A549 (cell line): ENCODE measurements around the gene CD84. TPM values are rescaled to one million over a fixed set of nuclear protein-coding genes. Genes with fewer than 3 reads are reported as not detected.

Source experiments
- ATAC-seq, 2 experiments: fragments of 200-7000 bp in 1 of 2; fragments of >200 bp in 1 of 2; cut with Nextera tagmentation in 1 of 2; cut with Tn5 transposase in 1 of 2; 3 replicates each; pipeline versions ENCODE4 v1.8.0 to v1.9.1; 2018 to 2020; ENCODE audit warnings: mild to moderate bottlenecking in 1 of 2, moderate library complexity in 1 of 2
- CTCF ChIA-PET: fragments of 300-600 bp; sonication (Branson Sonifier 250); formaldehyde crosslinking; extraction: SDS; loops from one replicate; lab custom pipeline; 2021; ENCODE audit warnings: antibody characterized with exemption, inconsistent platforms; lab: Yijun Ruan, JAX
- POLR2A ChIA-PET: fragments of 350-600 bp; formaldehyde crosslinking; extraction: SDS; loops from one replicate; lab custom pipeline; 2021; ENCODE audit warnings: antibody characterized with exemption, inconsistent platforms; lab: Yijun Ruan, JAX
- DNase-seq, 2 experiments: peaks; one replicate each; pipeline versions ENCODE4 v3.0.0 to v3.0.0-alpha.2; 2011 to 2016; ENCODE audit warnings: low read depth in 1 of 2, low spot score in 1 of 2
- FAIRE-seq: peaks from 2 replicates; lab custom pipeline; 2011; peaks lifted over from hg19 to GRCh38; lab: Jason Lieb, UNC
- H3K27ac ChIP-seq, 2 experiments: fragments of >200 bp; sonication (Bioruptor Twin); formaldehyde crosslinking; 3 replicates each; pipeline ENCODE4 v1.5.1; 2016 to 2017
- H3K4me1 ChIP-seq: fragments of >200 bp; sonication (Bioruptor Twin); formaldehyde crosslinking; 3 replicates; pipeline ENCODE4 v1.6.1; 2016
- H3K4me2 ChIP-seq: fragments of >200 bp; sonication (Bioruptor Twin); formaldehyde crosslinking; 3 replicates; pipeline ENCODE4 v1.6.1; 2016
- H3K4me3 ChIP-seq: fragments of >200 bp; sonication (Bioruptor Twin); formaldehyde crosslinking; 3 replicates; pipeline ENCODE4 v1.5.1; 2016
- H3K9me3 ChIP-seq: fragments of >200 bp; sonication (Bioruptor Twin); formaldehyde crosslinking; 3 replicates; pipeline ENCODE4 v1.6.1; 2016
- ATOH8 ChIP-seq: fragments of 250-450 bp; sonication (Bioruptor Pico); IDR thresholded peaks from 2 replicates; pipeline ENCODE4 v1.5.0; 2020; ENCODE audit warnings: low read depth, mild to moderate bottlenecking, moderate library complexity
- CBX2 ChIP-seq: fragments of 200-600 bp; sonication (generic); IDR thresholded peaks from 2 replicates; pipeline ENCODE4 v1.6.1; 2016; ENCODE audit warnings: low read depth, mild to moderate bottlenecking, borderline replicate concordance
- E2F6 ChIP-seq: IDR thresholded peaks from 2 replicates; pipeline ENCODE4 v1.6.1; 2012; ENCODE audit warnings: low read depth, borderline replicate concordance
- FOSB ChIP-seq: fragments of 250-450 bp; sonication (Bioruptor Pico); IDR thresholded peaks from 2 replicates; pipeline ENCODE4 v1.5.0; 2020; ENCODE audit warnings: mild to moderate bottlenecking, moderate library complexity
- HEYL ChIP-seq: fragments of 250-450 bp; sonication (Bioruptor Pico); IDR thresholded peaks from 2 replicates; pipeline ENCODE4 v1.8.0; 2021; ENCODE audit warnings: mild to moderate bottlenecking, moderate library complexity
- HMGXB4 ChIP-seq: fragments of 250-450 bp; sonication (Bioruptor Pico); IDR thresholded peaks from 2 replicates; pipeline ENCODE4 v1.5.0; 2021; ENCODE audit warnings: mild to moderate bottlenecking, moderate library complexity, borderline replicate concordance
- HOXB5 ChIP-seq: fragments of 250-450 bp; sonication (Bioruptor Pico); IDR thresholded peaks from 2 replicates; pipeline ENCODE4 v1.5.0; 2020; ENCODE audit warnings: mild to moderate bottlenecking, moderate library complexity
- KDM1A ChIP-seq: fragments of 200-600 bp; sonication (generic); IDR thresholded peaks from 2 replicates; pipeline ENCODE4 v1.6.1; 2016; ENCODE audit warnings: low read depth, mild to moderate bottlenecking
- MAZ ChIP-seq: fragments of 150-350 bp; IDR thresholded peaks from 2 replicates; pipeline ENCODE4 v1.6.1; 2014; ENCODE audit warnings: antibody characterized with exemption, low read depth, low read length, borderline replicate concordance
- MYC ChIP-seq: IDR thresholded peaks from 2 replicates; pipeline ENCODE4 v1.6.1; 2012; ENCODE audit warnings: mild to moderate bottlenecking, inconsistent platforms, low read length, improper control_type of control experiment, borderline replicate concordance
- POLR2A ChIP-seq: IDR thresholded peaks from 2 replicates; pipeline ENCODE4 v1.6.1; 2012; ENCODE audit warnings: mild to moderate bottlenecking, low read length
- POLR2AphosphoS2 ChIP-seq: conservative IDR thresholded peaks from 2 replicates; pipeline ENCODE4 v1.6.1; 2012; ENCODE audit warnings: low read length, improper control_type of control experiment, inconsistent platforms
- RAD21 ChIP-seq, 2 experiments: fragments of >200 bp in 1 of 2; sonication (Bioruptor Twin) in 1 of 2; formaldehyde crosslinking in 1 of 2; IDR thresholded peaks in 1 of 2; conservative IDR thresholded peaks in 1 of 2; 2 replicates in 1 of 2; 3 replicates in 1 of 2; pipeline ENCODE4 v1.6.1; 2012 to 2018; ENCODE audit warnings: inconsistent platforms in 1 of 2
- RCOR1 ChIP-seq: fragments of 150-350 bp; IDR thresholded peaks from 2 replicates; pipeline ENCODE4 v1.6.1; 2014; ENCODE audit warnings: antibody characterized with exemption, low read length, low read depth
- RNF2 ChIP-seq: fragments of 200-600 bp; sonication (generic); IDR thresholded peaks from 2 replicates; pipeline ENCODE4 v1.6.1; 2016; ENCODE audit warnings: low read depth, mild to moderate bottlenecking, antibody characterized with exemption, moderate library complexity, borderline replicate concordance
- TP53 ChIP-seq: fragments of 250-450 bp; sonication (Bioruptor Pico); IDR thresholded peaks from 2 replicates; pipeline ENCODE4 v1.5.0; 2021; ENCODE audit warnings: mild to moderate bottlenecking, moderate library complexity
- ZFP36 ChIP-seq: fragments of 450-650 bp; IDR thresholded peaks from 2 replicates; pipeline ENCODE4 v1.6.1; 2014; ENCODE audit warnings: borderline replicate concordance; ENCODE audit not compliant: partially characterized antibody
- ZNF302 ChIP-seq: fragments of 250-450 bp; sonication (Bioruptor Pico); IDR thresholded peaks from 2 replicates; pipeline ENCODE4 v1.9.0; 2021; ENCODE audit warnings: inconsistent platforms, mild to moderate bottlenecking, moderate library complexity
- WGBS: methylation state at CpG from one replicate; pipeline ENCODE4 v1.1.6; 2017; ENCODE audit errors: missing lambda C conversion rate; 5-methylcytosine and 5-hydroxymethylcytosine counted together
- polyA plus RNA-seq, 4 experiments: library from polyadenylated mRNA; depleted of rRNA in 3 of 4; stranded (reverse); fragments of >200 nt; fragmentation: RNase III in 1 of 4; extraction: RNeasy Plus Mini Kit Qiagen cat#74134 plus additional on column Dnase treatment in 1 of 4; gene quantifications; 2 replicates in 3 of 4; 3 replicates in 1 of 4; pipeline ENCODE4 v1.2.3, GENCODE V29; 2011 to 2017
- TF ChIP-seq, protein P1 (sequence below): fragments of 150-350 bp; IDR thresholded peaks from 2 replicates; pipeline ENCODE4 v1.6.1; 2014; ENCODE audit warnings: low read depth, mild to moderate bottlenecking, low read length

The CD84 gene
- polyA plus RNA-seq, 2 of the 4 experiments (the other 2 are of a cell fraction), result not detected

DNA sequence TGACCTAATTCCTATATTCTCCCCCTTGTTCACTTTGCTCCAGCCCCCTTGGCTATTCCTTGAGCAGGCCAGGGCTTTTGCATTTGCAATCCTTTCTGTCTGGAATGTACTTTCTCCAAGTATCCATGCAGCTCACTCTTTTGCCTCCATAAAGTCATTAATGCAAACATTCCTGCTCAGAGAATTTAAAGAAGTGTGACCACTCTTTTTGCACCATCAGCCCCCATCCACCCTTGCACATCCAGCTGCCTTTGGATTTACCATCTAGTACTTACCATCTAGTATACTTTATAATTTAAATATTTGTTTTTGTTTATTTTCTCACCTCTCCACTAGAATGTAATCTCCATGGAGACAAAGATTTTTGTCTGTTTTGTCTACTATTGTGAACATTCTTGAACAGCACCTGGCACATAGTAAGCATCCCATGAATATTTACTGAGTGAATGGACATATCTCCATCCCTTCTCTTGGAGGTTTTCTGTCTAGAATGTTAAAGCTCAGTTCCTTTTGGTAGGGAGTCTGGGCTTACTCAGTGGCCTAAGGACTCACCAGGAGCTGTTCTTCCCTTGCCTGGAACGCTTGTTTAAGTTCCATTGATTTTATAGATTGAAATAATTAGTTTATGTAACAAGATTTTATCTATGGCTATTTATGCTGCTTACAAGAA lies 78.8 kb downstream of the CD84 start:
- ATAC-seq (no peak), FAIRE-seq (no peak), DNase-seq (no peak)
- Histone ChIP-seq H3K27ac (no peak overlapping the region), H3K4me2 (no peak overlapping the region), H3K9me3 (peaks cover 15% of the 10 kb centered on the region; the same call in 2 of the 3 replicates), H3K4me1 (no peaks in the 10 kb centered on the region), H3K4me3 (no peak overlapping the region)
- TF ChIP-seq HEYL (no peak), CBX2 (no peak), ZNF302 (CRISPR knock-in tag) (no peak), RNF2 (no peak), MYC (no peak), FOSB (CRISPR knock-in tag) (no peak), TP53 (CRISPR knock-in tag) (no peak), E2F6 (no peak), HOXB5 (no peak), POLR2A (no peak), MAZ (no peak), POLR2AphosphoS2 (no peak), ZFP36 (no peak), HMGXB4 (CRISPR knock-in tag) (no peak)
- ChIA-PET POLR2A (no interaction called here), CTCF (no interaction called here)
- WGBS, result 0% methylated on average over 1 of the region's 1 CpG

GRCh38 chr1:160499631-160500030 lies 79.7 kb downstream of the CD84 start:
- Histone ChIP-seq H3K4me1 (no peaks in the 10 kb centered on the region), H3K9me3 (peaks cover 12% of the 10 kb centered on the region; the same call in 2 of the 3 replicates), H3K27ac (no peak overlapping the region), H3K4me3 (no peak overlapping the region), H3K4me2 (no peak overlapping the region)
- DNase-seq, result no peak
- TF ChIP-seq, protein P1, sequence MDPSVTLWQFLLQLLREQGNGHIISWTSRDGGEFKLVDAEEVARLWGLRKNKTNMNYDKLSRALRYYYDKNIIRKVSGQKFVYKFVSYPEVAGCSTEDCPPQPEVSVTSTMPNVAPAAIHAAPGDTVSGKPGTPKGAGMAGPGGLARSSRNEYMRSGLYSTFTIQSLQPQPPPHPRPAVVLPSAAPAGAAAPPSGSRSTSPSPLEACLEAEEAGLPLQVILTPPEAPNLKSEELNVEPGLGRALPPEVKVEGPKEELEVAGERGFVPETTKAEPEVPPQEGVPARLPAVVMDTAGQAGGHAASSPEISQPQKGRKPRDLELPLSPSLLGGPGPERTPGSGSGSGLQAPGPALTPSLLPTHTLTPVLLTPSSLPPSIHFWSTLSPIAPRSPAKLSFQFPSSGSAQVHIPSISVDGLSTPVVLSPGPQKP, result no peak
- TF ChIP-seq ATOH8 (CRISPR knock-in tag), result no peak
- TF ChIP-seq CBX2, result no peak
- no peak for TF ChIP-seq RCOR1
- no peak for TF ChIP-seq KDM1A
- TF ChIP-seq RAD21 (conservative IDR thresholded peaks at IDR 0.05 in 1 of 2, IDR thresholded peaks at IDR 0.05 in 1 of 2), result no peak
- POLR2A ChIA-PET, result no interaction called here
- 0% methylated on average over 1 of the region's 1 CpG for WGBS
- FAIRE-seq, result no peak
- CTCF ChIA-PET, result no interaction called here
- ATAC-seq, result no peak
